Activated CD8-positive, alpha-beta T cell treated with anti-CD3 and anti-CD28 coated beads for 36 hours (primary cell): ENCODE results near the gene SFXN5. TPM values are rescaled to one million over a fixed set of nuclear protein-coding genes. Genes with fewer than 3 reads are reported as not detected.
A peak's percentile ranks its signal among the peaks of the same experiment; 100 is the strongest.

Experiments used
- ATAC-seq: fragments of 200-7000 bp; cut with Tn5 transposase; one replicate; pipeline ENCODE4 v1.10.0; 2021; ENCODE audit warnings: mild to moderate bottlenecking, moderate library complexity
- CTCF ChIA-PET: fragments of 350-600 bp; sonication (Branson Sonifier 250); formaldehyde crosslinking; loops from one replicate; lab custom pipeline; 2021; ENCODE audit warnings: antibody characterized with exemption; lab: Charles Lee
- POLR2A ChIA-PET: fragments of 350-600 bp; sonication (Branson Sonifier 250); formaldehyde crosslinking; loops from one replicate; lab custom pipeline; 2021; ENCODE audit warnings: antibody characterized with exemption; lab: Charles Lee
- DNase-seq: peaks from one replicate; pipeline ENCODE4 v3.0.0-alpha.2; 2020
- H3K27ac Mint-ChIP-seq: one replicate; pipeline ENCODE4 v1.8.0; 2021; ENCODE audit warnings: mild to moderate bottlenecking, mixed read lengths
- H3K27me3 Mint-ChIP-seq: one replicate; pipeline ENCODE4 v1.8.0; 2021; ENCODE audit warnings: mixed read lengths
- H3K36me3 Mint-ChIP-seq: one replicate; pipeline ENCODE4 v1.8.0; 2021; ENCODE audit warnings: low read depth, mixed read lengths
- H3K4me1 Mint-ChIP-seq: one replicate; pipeline ENCODE4 v1.8.0; 2021; ENCODE audit warnings: low read depth, mixed read lengths
- H3K4me3 Mint-ChIP-seq: one replicate; pipeline ENCODE4 v1.8.0; 2021; ENCODE audit warnings: mild to moderate bottlenecking, moderate library complexity, mixed read lengths
- H3K9me3 Mint-ChIP-seq: one replicate; pipeline ENCODE4 v1.8.0; 2021; ENCODE audit warnings: mixed read lengths
- CTCF ChIP-seq: fragments of 200-600 bp; IDR thresholded peaks from one replicate; pipeline ENCODE4 v1.8.0; 2022; ENCODE audit warnings: antibody characterized with exemption, mild to moderate bottlenecking
- intact Hi-C: fragments of 100-400 bp; cut with micrococcal nuclease; formaldehyde crosslinking; loops from one replicate; pipeline ENCODE4 v1.10.0; 2022
- total RNA-seq, 2 experiments: library from RNA; stranded (reverse); gene quantifications; one replicate each; pipeline ENCODE4 v1.2.3, GENCODE V29; 2021

Gene SFXN5
- total RNA-seq, 2 experiments from 2014 or later: 7.4 to 9.6 TPM

DNA sequence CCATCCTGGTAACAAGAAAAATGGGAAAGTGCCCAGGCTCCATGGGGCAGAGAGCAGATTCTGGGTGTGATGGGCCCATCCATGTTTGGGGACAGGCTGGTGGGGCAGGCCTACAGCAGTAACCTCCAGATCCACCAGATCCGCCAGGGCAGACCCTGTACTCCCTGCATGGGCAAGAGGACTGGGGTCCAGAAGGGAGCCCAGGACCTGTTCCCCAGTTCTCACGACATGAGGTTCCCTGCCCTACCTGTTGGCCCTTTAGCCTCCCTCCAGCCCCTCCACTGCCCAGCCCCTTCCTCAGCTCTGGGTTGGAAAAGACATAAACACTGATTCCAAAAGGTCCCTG is 115.5 kb downstream of the SFXN5 start:
- no peaks in the 10 kb centered on the region for H3K27me3 Mint-ChIP-seq
- CTCF ChIA-PET: interaction anchor here (2.4 kb wide), 1 partner anchor 18 kb away, joined by 9 read pairs; no protein-coding TSS in a partner anchor
- peaks cover 10% of the 10 kb centered on the region for H3K4me1 Mint-ChIP-seq
- no peak overlapping the region for H3K27ac Mint-ChIP-seq
- no peak for TF ChIP-seq CTCF
- no peaks in the 10 kb centered on the region for H3K36me3 Mint-ChIP-seq
- POLR2A ChIA-PET: no interaction called here
- no peaks in the 10 kb centered on the region for H3K9me3 Mint-ChIP-seq
- no peak overlapping the region for H3K4me3 Mint-ChIP-seq
- DNase-seq: no peak
- ATAC-seq: no peak
- intact Hi-C loops: no loop called here

- CTCF ChIA-PET: interaction anchor here (2.4 kb wide), 1 partner anchor 18 kb away, joined by 9 read pairs; no protein-coding TSS in a partner anchor
- POLR2A ChIA-PET: no interaction called here
These were observed 116.1 kb downstream of the SFXN5 start for GRCh38 chr2:72955228-72956049.

GRCh38 chr2:72954376-72955227 is 116.9 kb downstream of the SFXN5 start:
- ATAC-seq: peak; percentile 14
- peak overlapping the region; percentile 70 for H3K4me3 Mint-ChIP-seq

More at GRCh38 chr2:72955228-72956049, 116.1 kb downstream of the SFXN5 start:
- H3K36me3 Mint-ChIP-seq: no peaks in the 10 kb centered on the region
- peaks cover 10% of the 10 kb centered on the region for H3K4me1 Mint-ChIP-seq
- DNase-seq: no peak
- H3K27ac Mint-ChIP-seq: no peak overlapping the region
- H3K9me3 Mint-ChIP-seq: no peaks in the 10 kb centered on the region
- no peak for TF ChIP-seq CTCF
- H3K4me3 Mint-ChIP-seq: no peak overlapping the region
- no peak for ATAC-seq
- no peaks in the 10 kb centered on the region for H3K27me3 Mint-ChIP-seq
- intact Hi-C loops: no loop called here

DNA sequence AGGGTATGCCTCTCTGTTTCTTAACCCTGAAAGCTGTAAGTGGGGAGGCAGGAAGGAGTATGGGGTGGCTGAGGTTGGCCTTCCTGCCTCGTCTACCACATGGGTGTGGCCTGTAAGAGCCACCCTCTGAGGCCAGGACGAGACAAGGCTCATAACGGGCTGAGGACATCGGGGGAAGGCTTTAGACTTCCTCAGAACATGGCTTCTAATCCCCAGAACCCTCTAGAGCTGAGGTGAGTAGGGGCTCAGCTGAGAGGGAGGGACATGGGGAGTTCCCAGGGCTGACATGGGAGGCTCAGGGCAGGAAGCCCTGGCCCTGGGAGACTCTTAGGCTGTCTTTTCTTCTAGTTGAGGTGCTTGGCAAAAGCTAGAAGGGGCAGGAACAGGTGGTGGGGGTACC is 117.5 kb downstream of the SFXN5 start:
- Mint-ChIP-seq H3K27me3 (no peaks in the 10 kb centered on the region), H3K36me3 (no peaks in the 10 kb centered on the region), H3K27ac (peak overlapping the region; percentile 78), H3K4me3 (peak overlapping the region; percentile 70), H3K4me1 (peaks cover 10% of the 10 kb centered on the region), H3K9me3 (no peaks in the 10 kb centered on the region)
- ATAC-seq (peak; percentile 95), DNase-seq (peak; percentile 61)
- ChIA-PET POLR2A (interaction anchor here (0.8 to 1.1 kb wide), 3 partner anchors 10 to 191 kb away, joined by 3 read pairs; no protein-coding TSS in a partner anchor), CTCF (interaction anchor here (1.2 to 1.3 kb wide), 2 partner anchors 20 to 66 kb away, joined by 4 to 5 read pairs; partner anchors contain the start of gene SPR)
- TF ChIP-seq CTCF: no peak
- intact Hi-C loops: no loop called here

More at GRCh38 chr2:72954376-72955227, 116.9 kb downstream of the SFXN5 start:
- peak overlapping the region; percentile 78 for H3K27ac Mint-ChIP-seq
- TF ChIP-seq CTCF: no peak
- H3K27me3 Mint-ChIP-seq: no peaks in the 10 kb centered on the region
- H3K4me1 Mint-ChIP-seq: peaks cover 10% of the 10 kb centered on the region
- intact Hi-C loops: no loop called here
- no peaks in the 10 kb centered on the region for H3K9me3 Mint-ChIP-seq
- ChIA-PET POLR2A (interaction anchor here (0.9 to 1.1 kb wide), 2 partner anchors 9 to 19 kb away, joined by 3 read pairs; no protein-coding TSS in a partner anchor), CTCF (interaction anchor here (1.2 to 1.3 kb wide), 2 partner anchors 19 to 67 kb away, joined by 4 to 5 read pairs; partner anchors contain the start of gene SPR)
- no peak for DNase-seq
- H3K36me3 Mint-ChIP-seq: no peaks in the 10 kb centered on the region
